ENCODE results near the gene PCGF1. TPM values are rescaled to one million over a fixed set of nuclear protein-coding genes. Genes with fewer than 3 reads are reported as not detected.
A peak's percentile ranks its signal among the peaks of the same experiment; 100 is the strongest.

The PCGF1 gene
- polyA plus RNA-seq, 1 experiment: 30.6 TPM

DNA sequence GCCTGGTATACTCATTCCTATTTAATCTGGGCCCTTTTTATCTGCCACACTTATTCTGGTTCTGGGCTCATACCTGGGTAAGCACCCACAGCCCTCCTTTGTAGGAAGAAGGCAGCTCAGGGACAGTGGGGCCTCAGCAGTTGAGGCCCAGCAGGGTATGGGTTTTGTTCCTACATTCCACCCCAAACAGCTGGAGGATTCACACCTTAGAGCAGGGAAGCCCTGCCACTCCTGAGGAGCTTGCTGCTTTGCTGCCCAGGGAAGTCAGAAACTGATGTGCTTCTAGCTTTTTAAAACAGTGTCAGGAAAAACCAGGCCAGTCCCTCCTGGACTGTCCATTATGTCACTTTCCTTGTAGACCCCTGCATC is 6.9 kb downstream of the PCGF1 start:
- Histone ChIP-seq H3K36me3 (ENCODE audit: control insufficient read depth, insufficient read depth, low read length) (peaks cover 7% of the 10 kb centered on the region), H3K4me3 (ENCODE audit: low read depth, low read length) (no peak overlapping the region), H3K27me3 (ENCODE audit: control insufficient read depth, insufficient read depth, low read length) (peaks cover 11% of the 10 kb centered on the region)
- no peak for DNase-seq (ENCODE audit: low read depth)
- POLR2A ChIA-PET: no interaction called here
- CTCF ChIA-PET: interaction anchor here (0.7 to 2.9 kb wide), 3 partner anchors 11 to 87 kb away, joined by 3 to 13 read pairs (median 3); partner anchors contain the start of genes CCDC142 and TTC31
- TF ChIP-seq, protein P1, sequence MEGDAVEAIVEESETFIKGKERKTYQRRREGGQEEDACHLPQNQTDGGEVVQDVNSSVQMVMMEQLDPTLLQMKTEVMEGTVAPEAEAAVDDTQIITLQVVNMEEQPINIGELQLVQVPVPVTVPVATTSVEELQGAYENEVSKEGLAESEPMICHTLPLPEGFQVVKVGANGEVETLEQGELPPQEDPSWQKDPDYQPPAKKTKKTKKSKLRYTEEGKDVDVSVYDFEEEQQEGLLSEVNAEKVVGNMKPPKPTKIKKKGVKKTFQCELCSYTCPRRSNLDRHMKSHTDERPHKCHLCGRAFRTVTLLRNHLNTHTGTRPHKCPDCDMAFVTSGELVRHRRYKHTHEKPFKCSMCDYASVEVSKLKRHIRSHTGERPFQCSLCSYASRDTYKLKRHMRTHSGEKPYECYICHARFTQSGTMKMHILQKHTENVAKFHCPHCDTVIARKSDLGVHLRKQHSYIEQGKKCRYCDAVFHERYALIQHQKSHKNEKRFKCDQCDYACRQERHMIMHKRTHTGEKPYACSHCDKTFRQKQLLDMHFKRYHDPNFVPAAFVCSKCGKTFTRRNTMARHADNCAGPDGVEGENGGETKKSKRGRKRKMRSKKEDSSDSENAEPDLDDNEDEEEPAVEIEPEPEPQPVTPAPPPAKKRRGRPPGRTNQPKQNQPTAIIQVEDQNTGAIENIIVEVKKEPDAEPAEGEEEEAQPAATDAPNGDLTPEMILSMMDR (IDR thresholded peaks at IDR 0.05; ENCODE audit: insufficient read depth, low read depth, low read length): no peak

DNA sequence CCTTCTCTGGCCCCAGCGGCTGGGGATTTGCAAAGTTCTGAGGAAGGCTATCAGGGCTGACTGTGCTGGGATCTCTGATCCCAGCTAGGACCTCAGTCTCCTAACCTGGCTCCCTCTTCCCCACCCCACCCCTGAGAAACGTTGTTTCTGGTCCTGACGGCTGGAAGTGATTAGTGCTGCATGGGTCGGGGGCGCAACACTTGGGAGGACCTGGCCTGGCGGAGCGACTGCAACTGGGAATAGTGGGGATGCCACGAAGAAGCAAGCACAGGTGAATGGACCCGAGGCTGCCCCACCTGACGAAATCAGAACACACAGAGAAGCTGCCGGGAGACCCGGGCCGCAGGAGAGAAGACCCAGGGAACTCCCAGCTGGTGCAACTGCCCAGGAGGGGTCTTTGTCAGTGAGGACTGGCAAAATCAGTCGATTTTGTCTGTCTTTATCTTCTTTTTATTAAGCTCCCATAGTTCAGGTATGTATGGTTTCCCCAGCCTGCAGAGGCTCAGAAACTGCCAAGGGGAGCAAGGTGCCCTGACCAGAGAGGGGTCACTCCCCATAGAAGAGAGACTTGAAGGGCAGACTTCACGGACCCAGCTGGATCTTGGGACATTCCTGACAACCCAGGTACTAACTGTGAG is 7.4 kb downstream of the PCGF1 start:
- TF ChIP-seq, protein P1 (IDR thresholded peaks at IDR 0.05; ENCODE audit: insufficient read depth, low read depth, low read length): no peak
- DNase-seq (ENCODE audit: low read depth): no peak
- Histone ChIP-seq H3K4me3 (ENCODE audit: low read depth, low read length) (no peak overlapping the region), H3K27me3 (ENCODE audit: control insufficient read depth, insufficient read depth, low read length) (peaks cover 11% of the 10 kb centered on the region), H3K36me3 (ENCODE audit: control insufficient read depth, insufficient read depth, low read length) (peaks cover 2% of the 10 kb centered on the region)
- CTCF ChIA-PET: interaction anchor here (0.7 to 2.9 kb wide), 3 partner anchors 11 to 87 kb away, joined by 3 to 13 read pairs (median 3); partner anchors contain the start of genes CCDC142 and TTC31
- POLR2A ChIA-PET: no interaction called here

DNA sequence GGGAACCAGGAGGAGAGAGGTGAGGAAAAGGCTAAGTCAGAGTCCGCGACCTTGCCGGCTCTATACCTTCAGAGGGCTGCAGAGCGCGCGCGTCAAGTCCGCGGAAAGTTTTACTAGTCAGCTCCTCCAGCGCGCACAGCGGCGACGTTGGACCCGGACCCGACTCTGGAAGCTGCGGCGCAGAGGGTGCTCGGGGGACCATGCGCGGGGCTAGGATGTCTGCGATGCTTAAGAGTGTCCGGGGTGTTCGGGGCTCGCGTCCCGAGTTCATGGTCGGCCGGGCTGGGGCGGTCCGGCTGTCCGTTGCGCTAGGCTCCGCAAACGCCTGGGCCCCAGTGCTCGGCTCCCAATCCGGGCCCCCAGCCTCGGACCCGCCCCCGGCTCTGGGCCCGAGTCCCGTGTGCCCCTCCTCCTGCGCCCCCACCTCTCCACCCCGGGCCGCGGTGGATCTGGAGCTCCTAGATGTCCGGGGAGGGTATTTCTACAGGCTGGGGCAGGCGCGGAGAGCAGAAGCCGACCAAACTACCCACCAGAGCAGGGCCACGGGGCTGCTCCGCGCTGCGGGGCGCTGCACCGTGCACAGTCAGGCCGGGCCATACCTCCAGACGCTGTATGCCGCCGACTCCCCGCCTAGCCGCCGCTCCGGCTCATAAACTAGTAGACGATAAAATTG is 8.1 kb downstream of the PCGF1 start, which contains the start of gene LBX2:
Gene LBX2 (minus strand): TSS at position 337 of the 673 bp plus-strand sequence. CDS start 66 bp downstream, at position 271.
- peaks cover 11% of the 10 kb centered on the region for H3K27me3 ChIP-seq (ENCODE audit: control insufficient read depth, insufficient read depth, low read length)
- POLR2A ChIA-PET: no interaction called here
- no peak for DNase-seq (ENCODE audit: low read depth)
- TF ChIP-seq, protein P1 (IDR thresholded peaks at IDR 0.05; ENCODE audit: insufficient read depth, low read depth, low read length): no peak
- CTCF ChIA-PET: interaction anchor here (1.1 to 2.9 kb wide), 2 partner anchors 16 to 60 kb away, joined by 4 to 13 read pairs; partner anchors contain the start of genes CCDC142 and TTC31
- peak within 1 kb of the TSS; percentile 35 for H3K4me3 ChIP-seq (ENCODE audit: low read depth, low read length)
- H3K36me3 ChIP-seq (ENCODE audit: control insufficient read depth, insufficient read depth, low read length): no peaks in the 10 kb centered on the region

DNA sequence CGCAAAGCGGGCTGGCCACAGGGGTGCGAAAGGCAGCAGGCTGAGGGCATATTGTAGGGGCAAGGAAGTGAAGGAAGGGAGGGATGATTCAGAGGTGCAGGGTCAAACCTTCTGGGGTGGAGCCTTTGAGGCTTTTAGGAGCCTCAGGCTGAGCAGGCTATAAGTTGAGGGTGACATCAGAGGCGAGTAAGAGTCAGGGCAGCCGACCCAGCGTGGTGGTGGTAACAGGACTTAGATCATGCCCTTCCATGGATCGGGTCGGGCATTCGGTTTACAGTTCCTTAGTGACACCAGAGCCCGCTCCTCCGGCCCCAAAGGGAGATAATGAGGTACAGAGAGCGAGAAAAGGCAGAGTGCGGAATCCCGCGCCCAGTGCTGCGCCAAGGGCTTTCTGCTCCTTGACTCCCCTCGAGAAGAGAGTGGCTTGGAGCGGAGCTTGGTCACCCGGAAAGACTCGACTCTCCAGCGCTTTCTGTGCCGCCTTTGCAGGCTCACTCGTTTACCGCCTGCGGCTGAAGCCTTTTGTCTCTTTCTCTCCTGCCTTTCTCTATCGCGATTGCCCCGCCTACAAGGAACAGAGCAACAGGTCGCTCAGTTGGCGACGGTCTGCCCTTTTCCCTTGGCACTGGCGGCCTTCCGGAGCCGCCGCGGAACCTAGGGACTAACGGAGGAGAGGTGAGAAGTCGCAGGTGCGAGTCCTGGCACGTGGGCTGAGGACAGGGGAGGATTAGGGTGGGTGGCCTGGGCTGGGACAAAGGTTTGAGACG is 8.8 kb downstream of the PCGF1 start:
- TF ChIP-seq, protein P1 (IDR thresholded peaks at IDR 0.05; ENCODE audit: insufficient read depth, low read depth, low read length): no peak
- Histone ChIP-seq H3K4me3 (ENCODE audit: low read depth, low read length) (peak overlapping the region; percentile 35), H3K36me3 (ENCODE audit: control insufficient read depth, insufficient read depth, low read length) (peaks cover under 1% of the 10 kb centered on the region; the same call in 1 of the 2 replicates), H3K27me3 (ENCODE audit: control insufficient read depth, insufficient read depth, low read length) (peaks cover 11% of the 10 kb centered on the region)
- ChIA-PET CTCF (interaction anchor here (1.1 to 2.9 kb wide), 2 partner anchors 16 to 59 kb away, joined by 4 to 13 read pairs; partner anchors contain the start of genes CCDC142 and TTC31), POLR2A (no interaction called here)
- DNase-seq (ENCODE audit: low read depth): no peak

Data from BJ (cell line).